GM19395 (cell line): Measurements from ENCODE around the gene UTF1.
"Not testable (repeated sequence)": the region's sequence is repeated elsewhere in the genome, so short reads cannot be mapped to it uniquely, and the experiment has no call there.

ENCODE experiments used
- ATAC-seq: cut with Tn5 transposase; IDR thresholded peaks from one replicate; pipeline ENCODE4 v1.9.1; 2021; ENCODE audit warnings: mild to moderate bottlenecking, moderate library complexity; ENCODE audit not compliant: unreplicated experiment

UTF1 gene

DNA sequence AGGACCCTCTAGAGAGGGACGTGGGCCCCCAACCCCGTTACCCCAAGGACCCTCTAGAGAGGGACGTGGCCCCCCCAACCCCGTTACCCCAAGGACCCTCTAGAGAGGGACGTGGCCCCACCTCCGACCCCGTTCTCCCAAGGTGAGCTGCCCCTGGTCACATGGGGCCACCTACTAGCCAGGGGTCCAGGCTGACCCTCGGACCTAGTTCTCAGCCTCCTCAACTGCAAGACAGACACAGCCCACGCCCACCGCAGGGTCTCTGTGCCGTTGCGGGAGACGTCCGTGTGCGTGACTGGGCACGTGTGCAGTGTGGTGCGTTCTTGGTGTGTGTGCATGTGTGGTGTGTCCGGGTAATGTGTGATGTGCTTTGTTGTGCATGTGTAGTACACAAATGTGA lies 21.6 kb upstream of the UTF1 start:
- no peak for ATAC-seq

DNA sequence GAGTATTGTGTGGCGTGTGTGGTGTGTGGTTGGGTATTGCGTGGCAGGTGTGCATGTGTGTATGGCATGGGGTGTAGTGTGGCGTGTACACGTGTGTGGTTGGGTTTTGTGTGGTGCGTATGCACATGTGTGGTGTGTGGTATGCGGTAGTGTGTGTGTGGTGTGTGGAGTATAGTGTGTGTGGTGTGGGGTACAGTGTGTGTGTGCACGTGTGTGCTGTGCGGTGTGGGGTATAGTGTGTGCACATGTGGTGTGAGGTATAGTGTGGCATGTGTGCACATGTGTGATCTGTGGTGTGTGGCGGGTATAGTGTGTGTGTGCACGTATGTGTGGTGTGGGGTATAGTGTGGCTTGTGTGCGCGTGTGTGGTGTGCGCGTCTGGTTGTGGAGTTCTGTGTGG lies 20.9 kb upstream of the UTF1 start:
- no peak for ATAC-seq

- no peak for ATAC-seq
Observed at GRCh38 chr10:133209641-133210040, 20.4 kb upstream of the UTF1 start.

DNA sequence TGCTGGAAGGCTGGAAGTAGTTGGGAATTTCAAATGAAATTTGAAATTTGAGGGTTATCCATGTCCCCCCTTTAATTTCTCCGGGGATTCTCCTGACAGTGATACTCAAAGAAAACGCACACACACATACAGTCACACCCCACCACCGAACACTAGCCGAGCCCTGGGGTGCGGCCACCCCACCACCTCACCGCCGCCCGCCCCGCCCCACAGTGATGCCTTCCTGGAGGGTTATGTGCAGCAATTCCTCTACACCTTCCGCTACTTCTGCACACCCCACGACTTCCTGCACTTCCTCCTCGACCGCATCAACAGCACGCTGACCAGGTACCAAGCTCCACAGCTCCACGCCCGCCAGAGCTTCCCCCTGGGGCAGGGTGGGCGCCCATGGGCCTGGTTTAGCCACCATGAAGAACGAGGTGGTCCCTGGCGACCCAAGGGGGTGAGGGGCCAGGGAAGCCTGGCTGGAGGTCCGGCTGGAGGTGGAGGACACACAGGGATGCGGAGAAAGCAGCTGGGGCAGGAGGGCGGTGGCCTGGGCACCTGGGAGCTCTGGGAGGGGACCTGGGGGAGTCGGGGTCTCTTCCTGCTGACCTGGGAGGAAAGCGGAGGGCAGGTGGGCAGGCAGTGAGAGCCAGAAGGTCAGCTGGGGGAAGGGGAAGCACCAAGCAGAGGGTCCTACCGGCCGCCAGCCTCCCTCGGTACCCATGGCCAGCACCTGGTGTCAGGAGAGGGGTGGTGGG lies 19.4 kb upstream of the UTF1 start:
- no peak for ATAC-seq

GRCh38 chr10:133211141-133211830 lies 18.7 kb upstream of the UTF1 start:
- no peak for ATAC-seq

DNA sequence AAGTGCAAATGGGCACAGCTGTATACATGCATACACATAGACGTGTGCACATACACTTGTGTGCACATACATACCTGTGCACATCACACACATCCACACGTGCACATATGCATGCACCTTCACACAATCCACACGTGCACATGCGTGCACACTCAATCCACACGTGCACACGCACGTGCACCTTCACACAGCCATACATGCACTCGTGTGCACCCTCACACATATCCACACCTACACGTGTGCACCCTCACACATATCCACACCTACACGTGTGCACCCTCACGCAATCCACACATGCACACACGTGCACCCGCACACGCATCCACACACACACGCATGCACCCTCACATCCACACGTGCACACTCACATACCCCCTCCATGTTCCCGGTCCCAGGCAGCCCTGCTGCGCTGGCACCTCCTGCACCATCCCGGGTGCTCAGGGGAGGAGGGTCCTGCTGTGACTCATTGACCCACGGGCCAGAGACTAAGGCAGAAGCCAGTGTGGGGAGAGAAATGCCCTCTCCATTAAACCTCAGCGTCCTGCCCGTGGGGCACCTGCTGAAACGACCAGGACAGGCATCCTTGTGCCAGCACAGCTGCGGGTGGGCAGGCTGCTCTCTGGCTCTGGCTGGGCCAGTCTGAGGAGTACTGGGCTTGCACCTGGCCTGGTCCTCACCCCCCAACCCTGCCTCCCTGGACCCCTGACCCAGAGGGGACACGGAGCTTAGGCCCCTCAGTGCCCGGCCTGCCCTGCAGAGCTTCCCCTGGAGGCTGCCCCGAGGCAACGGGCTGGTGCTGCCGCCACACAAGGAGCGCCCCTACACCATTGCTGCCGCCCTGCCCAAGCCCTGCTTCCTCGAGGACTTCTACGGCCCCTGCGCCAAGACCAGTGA lies 17.8 kb upstream of the UTF1 start:
- no peak for ATAC-seq

DNA sequence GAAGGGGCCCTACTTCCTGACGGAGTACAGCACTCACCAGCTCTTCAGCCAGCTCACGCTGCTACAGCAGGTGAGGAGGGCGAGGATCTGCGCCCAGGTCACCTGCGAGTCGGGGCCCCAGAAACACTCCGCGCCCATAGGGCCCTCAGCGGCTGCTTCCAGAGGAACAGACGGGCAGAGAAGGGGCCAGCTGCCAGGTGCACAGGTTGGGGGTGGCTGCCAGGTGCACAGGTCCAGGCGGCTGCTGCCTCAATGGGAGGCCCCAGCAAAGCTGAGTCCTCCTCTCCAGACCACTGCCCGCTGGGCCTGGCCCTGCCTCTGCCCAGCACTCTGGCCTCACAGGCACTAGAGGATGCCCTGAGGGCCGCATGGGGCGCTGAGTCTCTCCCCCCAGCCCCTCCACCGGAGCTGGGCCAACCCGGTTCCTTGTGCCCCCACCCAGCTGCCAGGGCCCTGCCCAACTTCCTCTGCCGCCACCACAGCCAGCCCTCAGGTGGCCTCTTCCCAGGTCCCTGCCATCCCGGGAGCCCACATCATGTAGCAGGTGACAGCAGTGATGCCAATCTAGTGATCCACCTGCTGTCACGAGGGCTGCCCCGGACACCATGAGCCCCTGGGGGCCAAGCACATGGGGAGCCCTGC lies 17.0 kb upstream of the UTF1 start:
- ATAC-seq, result no peak

- no peak for ATAC-seq
Observed at GRCh38 chr10:133213641-133214467, 16.2 kb upstream of the UTF1 start.

GRCh38 chr10:133214468-133215410 lies 15.3 kb upstream of the UTF1 start:
- no peak for ATAC-seq

DNA sequence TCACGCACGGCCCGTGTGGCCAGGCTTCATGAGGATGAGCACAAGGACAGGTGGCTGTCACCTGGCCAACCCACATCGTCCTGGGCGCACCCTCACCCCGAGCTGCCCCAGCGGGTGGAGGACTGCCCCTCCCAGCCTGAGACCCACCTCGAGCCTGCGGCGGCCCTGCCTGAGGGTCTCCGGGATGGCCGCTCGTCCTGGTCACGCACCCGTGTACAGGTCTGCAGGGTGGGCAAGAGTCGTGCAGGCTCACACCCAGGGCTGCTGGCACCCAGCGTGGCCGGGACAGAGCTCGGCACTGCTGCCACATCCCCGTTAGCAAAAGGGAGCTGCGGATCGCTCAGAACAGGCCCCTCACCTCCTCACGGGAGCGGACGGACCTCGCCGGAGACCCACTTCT lies 14.4 kb upstream of the UTF1 start:
- ATAC-seq, result no peak

DNA sequence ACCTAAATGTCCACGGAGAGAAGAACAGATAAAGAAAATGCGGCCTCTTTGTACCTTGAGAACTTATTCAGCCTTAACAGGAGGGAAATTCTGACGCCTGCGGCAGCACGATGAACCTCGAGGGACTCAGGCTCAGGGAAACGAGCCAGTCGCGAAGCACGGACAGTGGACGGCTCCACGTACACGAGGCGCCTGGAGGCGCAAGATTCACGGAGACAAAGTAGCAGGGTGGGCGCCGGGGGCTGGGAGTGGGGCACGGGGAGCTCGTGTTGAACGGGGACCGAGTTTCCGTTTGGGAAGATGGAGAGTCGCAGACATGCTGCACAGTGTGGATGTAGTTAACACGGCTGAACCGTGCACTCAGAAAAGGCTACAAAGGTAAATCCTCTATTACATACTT lies 13.2 kb upstream of the UTF1 start:
- no peak for ATAC-seq

- ATAC-seq, result no peak
Observed at GRCh38 chr10:133217800-133218589, 12.0 kb upstream of the UTF1 start.

DNA sequence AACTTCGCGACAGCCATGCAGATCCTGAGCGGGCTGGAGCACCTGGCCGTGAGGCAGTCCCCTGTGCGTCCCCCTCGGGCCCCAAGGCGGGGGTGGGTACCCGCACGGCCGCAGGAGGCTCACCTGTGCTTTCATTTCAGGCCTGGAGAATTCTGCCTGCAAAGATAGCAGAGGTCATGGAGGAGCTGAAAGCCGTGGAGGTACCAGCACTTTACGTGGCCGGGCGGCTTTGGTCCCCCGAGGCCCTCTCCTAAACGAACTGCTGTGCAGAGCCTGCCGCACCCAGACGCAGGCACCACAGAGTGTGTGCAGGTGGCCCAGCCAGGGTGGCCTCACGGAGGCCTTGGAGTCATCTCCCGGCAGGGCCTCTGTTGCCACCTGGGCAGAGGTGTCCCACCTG lies 11.1 kb upstream of the UTF1 start:
- no peak for ATAC-seq

DNA sequence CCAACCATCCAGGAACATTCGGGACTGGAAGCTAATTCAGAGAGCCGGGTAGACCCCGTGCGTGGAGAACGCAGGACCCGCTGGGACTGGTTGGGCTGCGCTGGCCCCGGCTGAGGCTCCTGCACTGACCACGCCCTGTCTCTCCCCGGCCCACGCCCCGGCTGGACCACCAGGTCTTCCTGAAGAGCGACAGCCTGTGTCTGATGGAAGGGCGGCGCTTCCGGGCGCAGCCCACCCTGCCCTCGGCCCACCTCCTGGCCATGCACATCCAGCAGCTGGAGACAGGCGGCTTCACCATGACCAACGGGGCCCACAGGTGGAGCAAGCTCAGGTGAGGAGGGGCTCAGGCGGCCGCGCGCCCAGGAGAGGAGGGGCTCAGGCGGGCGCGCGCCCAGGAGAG lies 10.2 kb upstream of the UTF1 start:
- no peak for ATAC-seq

DNA sequence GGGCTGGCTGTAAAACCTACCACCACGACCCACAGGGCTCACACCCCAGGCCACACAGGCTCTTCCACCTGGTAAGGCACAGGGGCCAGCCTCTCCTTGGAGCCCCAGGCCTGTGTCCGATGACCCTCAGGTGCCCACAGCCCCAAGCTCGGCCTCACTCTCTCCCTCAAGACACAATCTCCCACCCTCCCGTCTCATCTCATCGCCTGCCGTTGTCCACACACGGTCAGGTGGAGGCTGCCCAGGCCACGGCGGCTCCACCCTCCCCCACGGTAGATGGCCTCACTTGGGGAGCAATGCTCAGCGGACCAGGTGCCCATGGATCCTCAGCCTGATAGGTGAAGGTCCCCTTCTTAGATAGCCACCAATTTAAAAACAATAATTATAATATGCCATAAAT lies 8.7 kb upstream of the UTF1 start:
- no peak for ATAC-seq

GRCh38 chr10:133221756-133222155 lies 8.3 kb upstream of the UTF1 start:
- not testable (repeated sequence) for ATAC-seq

DNA sequence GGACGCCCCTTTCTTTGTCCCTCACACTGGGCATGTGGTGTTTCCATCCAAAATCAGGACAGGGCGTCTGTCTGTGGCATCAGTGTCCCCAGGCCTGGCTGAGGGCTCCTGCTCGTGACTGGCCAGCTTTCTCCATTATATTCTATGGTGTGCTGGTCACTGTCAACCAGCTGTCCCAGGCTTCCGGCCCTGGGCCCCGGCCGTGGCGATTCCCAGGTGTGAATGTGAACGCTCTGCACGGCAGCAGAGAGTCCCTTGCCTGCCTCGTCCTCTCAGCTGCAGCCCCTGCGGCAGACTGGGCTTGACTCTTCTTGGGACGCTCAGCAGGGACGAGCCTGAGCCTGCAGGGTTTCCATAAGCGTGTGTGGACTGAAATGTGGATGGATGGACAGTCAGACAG lies 5.9 kb upstream of the UTF1 start:
- ATAC-seq, result no peak

- no peak for ATAC-seq
Observed at GRCh38 chr10:133224756-133225372, 5.2 kb upstream of the UTF1 start.
